ENCODE measurements around the gene C22orf23.

Gene C22orf23

GRCh38 chr22:37897807-37898206 is 55.6 kb downstream of the C22orf23 start:
- no peak for DNase-seq (ENCODE audit: low spot score)

- no peak for DNase-seq (ENCODE audit: low spot score)
These were observed 56.5 kb downstream of the C22orf23 start for GRCh38 chr22:37896939-37897338.

GRCh38 chr22:37896181-37896592 is 57.2 kb downstream of the C22orf23 start:
- DNase-seq (ENCODE audit: low spot score) = no peak

GRCh38 chr22:37894939-37895670 is 58.3 kb downstream of the C22orf23 start:
- no peak for DNase-seq (ENCODE audit: low spot score)

GRCh38 chr22:37893583-37893983 is 59.8 kb downstream of the C22orf23 start:
- DNase-seq (ENCODE audit: low spot score) = no peak
